HepG2 (cell line): Measurements from ENCODE around the gene RAB3C. TPM values are rescaled to one million over a fixed set of nuclear protein-coding genes. Genes with fewer than 3 reads are reported as not detected.

ENCODE experiments used
- ATAC-seq: fragments of 200-7000 bp; cut with Tn5 transposase; 3 replicates; pipeline ENCODE4 v1.9.1; 2020; ENCODE audit warnings: mild to moderate bottlenecking, moderate library complexity
- BruUV-seq: library from RNA; stranded (reverse); fragments of 400-500 nt; replicated peaks from 2 replicates; lab custom pipeline; 2021; lab: Mats Ljungman, UMichigan
- CTCF ChIA-PET: fragments of 300-600 bp; formaldehyde crosslinking; extraction: SDS; loops from one replicate; lab custom pipeline; 2021; ENCODE audit warnings: low total read pairs, inconsistent platforms, low intra/inter-chr PET ratio; lab: Yijun Ruan, JAX
- POLR2A ChIA-PET: fragments of 350-600 bp; sonication (Branson Sonifier 250); formaldehyde crosslinking; loops from one replicate; lab custom pipeline; 2020; ENCODE audit warnings: antibody characterized with exemption, inconsistent platforms; lab: Yijun Ruan, JAX
- DNase-seq: peaks from one replicate; pipeline ENCODE4 v3.0.0-alpha.2; 2015; ENCODE audit warnings: low spot score
- FAIRE-seq: peaks from 3 replicates; lab custom pipeline; 2011; peaks lifted over from hg19 to GRCh38; lab: Jason Lieb, UNC
- H2AFZ ChIP-seq: one replicate; pipeline ENCODE4 v1.6.1; 2011; ENCODE audit warnings: low read length, inconsistent platforms
- H3K27ac ChIP-seq: fragments of 300-600 bp; 3 replicates; pipeline ENCODE4 v1.8.0; 2011; ENCODE audit warnings: mixed run types, mild to moderate bottlenecking, mixed read lengths, low read length, inconsistent platforms; ENCODE audit not compliant: insufficient read depth; ENCODE audit errors: extremely low read length
- H3K27me3 ChIP-seq, 2 experiments: fragments of 200-600 bp in 1 of 2; 2 replicates in 1 of 2; 3 replicates in 1 of 2; pipeline versions ENCODE4 v1.6.0 to v1.8.0; 2011; ENCODE audit warnings: low read length in 2 of 2, mild to moderate bottlenecking in 2 of 2, moderate library complexity in 2 of 2, inconsistent platforms in 1 of 2; ENCODE audit not compliant: insufficient read depth in 2 of 2, control insufficient read depth in 1 of 2
- H3K36me3 ChIP-seq, 2 experiments: fragments of 200-600 bp in 1 of 2; replicated peaks in 1 of 2; 2 replicates in 1 of 2; 3 replicates in 1 of 2; pipeline versions ENCODE4 v1.5.1 to v1.8.0; 2011; ENCODE audit warnings: low read length in 2 of 2, inconsistent platforms in 1 of 2; ENCODE audit not compliant: insufficient read depth in 2 of 2, control insufficient read depth in 1 of 2
- H3K4me1 ChIP-seq: 2 replicates; pipeline ENCODE4 v1.5.1; 2012; ENCODE audit warnings: low read length, inconsistent platforms; ENCODE audit not compliant: insufficient read depth
- H3K4me2 ChIP-seq: 2 replicates; pipeline ENCODE4 v1.6.0; 2011; ENCODE audit warnings: low read depth, low read length, inconsistent platforms
- H3K4me3 ChIP-seq, 3 experiments: fragments of 200-600 bp in 1 of 3; sonication (generic), shearing (Covaris generic) in 1 of 3; replicated peaks in 1 of 3; 2 replicates each; pipeline ENCODE4 v1.5.1; 2011 to 2016; ENCODE audit warnings: low read length in 3 of 3, inconsistent platforms in 2 of 3, low read depth in 2 of 3, mild to moderate bottlenecking in 2 of 3, control low read depth in 1 of 3, mixed read lengths in 1 of 3; ENCODE audit not compliant: insufficient read depth in 1 of 3
- H3K79me2 ChIP-seq: one replicate; pipeline ENCODE4 v1.6.1; 2011; ENCODE audit warnings: low read length, inconsistent platforms; ENCODE audit not compliant: insufficient read depth
- H3K9ac ChIP-seq: 2 replicates; pipeline ENCODE4 v1.6.0; 2011; ENCODE audit warnings: mild to moderate bottlenecking, low read depth, low read length, inconsistent platforms; ENCODE audit not compliant: insufficient read depth
- H3K9me3 ChIP-seq: 2 replicates; pipeline ENCODE4 v1.5.1; 2012; ENCODE audit warnings: mild to moderate bottlenecking, low read length
- H4K20me1 ChIP-seq: 2 replicates; pipeline ENCODE4 v1.6.0; 2011; ENCODE audit warnings: inconsistent platforms, mild to moderate bottlenecking, low read length, moderate library complexity; ENCODE audit not compliant: insufficient read depth
- CEBPG ChIP-seq: IDR thresholded peaks from 2 replicates; pipeline ENCODE4 v1.6.1; 2016
- HCFC1 ChIP-seq: fragments of 150-350 bp; IDR thresholded peaks from 2 replicates; pipeline ENCODE4 v1.6.1; 2014; ENCODE audit warnings: low read depth, low read length
- HIC2 ChIP-seq: sonication (generic); formaldehyde crosslinking; IDR thresholded peaks from 2 replicates; pipeline ENCODE4 v1.9.0; 2022; ENCODE audit warnings: low read depth, missing genetic modification reagents
- HNRNPK ChIP-seq: fragments of 200-400 bp; formaldehyde crosslinking; IDR thresholded peaks from 2 replicates; pipeline ENCODE4 v1.6.1; 2018; ENCODE audit warnings: low read length, low read depth, moderate library complexity, mild to moderate bottlenecking; ENCODE audit not compliant: poor library complexity, severe bottlenecking
- NR1H2 ChIP-seq: sonication (generic); formaldehyde crosslinking; IDR thresholded peaks from 2 replicates; pipeline ENCODE4 v1.8.1; 2022; ENCODE audit warnings: low read depth, missing genetic modification reagents, borderline replicate concordance
- NR2C2 ChIP-seq: sonication (generic); formaldehyde crosslinking; IDR thresholded peaks from 2 replicates; pipeline ENCODE4 v1.4.0; 2020; ENCODE audit warnings: missing genetic modification reagents, mild to moderate bottlenecking, moderate library complexity, borderline replicate concordance
- TAF1 ChIP-seq: sonication (generic); formaldehyde crosslinking; IDR thresholded peaks from 2 replicates; pipeline ENCODE4 v1.4.0; 2020; ENCODE audit warnings: missing genetic modification reagents
- TRIM24 ChIP-seq: sonication (generic); formaldehyde crosslinking; IDR thresholded peaks from 2 replicates; pipeline ENCODE4 v1.8.0; 2022; ENCODE audit warnings: mild to moderate bottlenecking, missing genetic modification reagents
- ZBTB39 ChIP-seq: sonication (generic); formaldehyde crosslinking; IDR thresholded peaks from 2 replicates; pipeline ENCODE4 v1.5.0; 2020; ENCODE audit warnings: missing genetic modification reagents
- ZNF17 ChIP-seq: sonication (generic); formaldehyde crosslinking; IDR thresholded peaks from 2 replicates; pipeline ENCODE4 v1.5.0; 2020; ENCODE audit warnings: mild to moderate bottlenecking, missing genetic modification reagents
- ZNF572 ChIP-seq: sonication (generic); formaldehyde crosslinking; IDR thresholded peaks from 2 replicates; pipeline ENCODE4 v1.5.1; 2020; ENCODE audit warnings: mild to moderate bottlenecking, missing genetic modification reagents
- WGBS: methylation state at CpG from one replicate; pipeline ENCODE4 v1.1.6; 2017; ENCODE audit warnings: low lambda C conversion rate; 5-methylcytosine and 5-hydroxymethylcytosine counted together
- in situ Hi-C: cut with HindIII; loops from 2 replicates; pipeline ENCODE4 v1.10.0; 2017; ENCODE audit warnings: low pct_unique_long_range_greater_than_20kb; ENCODE audit not compliant: extremely low pct_ligation_motif_present
- intact Hi-C: fragments of 100-400 bp; cut with micrococcal nuclease; formaldehyde crosslinking; loops from one replicate; pipeline ENCODE4 v1.10.0; 2022; ENCODE audit not compliant: unreplicated experiment
- polyA plus RNA-seq, 8 experiments: library from polyadenylated mRNA; depleted of rRNA in 3 of 8; stranded (reverse) in 7 of 8; unstranded in 1 of 8; fragments of >200 nt; fragmentation: Illumina TruSeq in 4 of 8; extraction: Trizol in 4 of 8; gene quantifications; 2 replicates each; pipeline versions ENCODE4 v1.2.1 to v1.2.3, GENCODE V29; 2011 to 2016; ENCODE audit warnings: low read depth in 4 of 8, missing spikeins in 1 of 8, mixed read lengths in 1 of 8; ENCODE audit not compliant: insufficient read depth in 1 of 8
- total RNA-seq, 5 experiments: library from RNA; depleted of rRNA; stranded (reverse); fragments of >200 nt; fragmentation: Illumina TruSeq; extraction: Trizol; gene quantifications; 2 replicates each; pipeline ENCODE4 v1.2.3, GENCODE V29; 2016; ENCODE audit warnings: low read depth in 1 of 5

Gene RAB3C
- total and polyA plus RNA-seq, 2 of the 13 experiments (the other 11 are each of a cell fraction or from before 2014, with no cell fraction given) = not detected

GRCh38 chr5:58904737-58905136, 321.9 kb downstream of the RAB3C start:
- ChIA-PET CTCF (no interaction called here), POLR2A (no interaction called here)
- Histone ChIP-seq H2AFZ (no peak overlapping the region), H3K4me3 (no peak overlapping the region), H3K4me2 (no peak overlapping the region), H3K4me1 (no peaks in the 10 kb centered on the region), H3K79me2 (no peaks in the 10 kb centered on the region), H3K9ac (no peak overlapping the region), H3K27ac (no peak overlapping the region), H3K36me3 (no peaks in the 10 kb centered on the region), H4K20me1 (no peaks in the 10 kb centered on the region), H3K27me3 (peaks cover 0 to 10% of the 10 kb centered on the region in 2 experiments; a peak in 1 of 5 replicates)
- WGBS = 1% methylated on average over 4 of the region's 4 CpGs
- in situ Hi-C loops = no loop called here
- intact Hi-C loops = no loop called here
- no peak for ATAC-seq
- no peak for DNase-seq
- BruUV-seq = no TSS peak
- TF ChIP-seq NR1H2 (CRISPR knock-in tag) = no peak
- no peak for TF ChIP-seq ZNF572 (CRISPR knock-in tag)
- TF ChIP-seq CEBPG = no peak
- no peak for TF ChIP-seq ZBTB39 (CRISPR knock-in tag)
- TF ChIP-seq ZNF17 = no peak
- TF ChIP-seq HNRNPK = no peak
- no peak for TF ChIP-seq TRIM24 (CRISPR knock-in tag)
- no peak for TF ChIP-seq HIC2 (CRISPR knock-in tag)
- no peak for TF ChIP-seq HCFC1
- TF ChIP-seq NR2C2 (CRISPR knock-in tag) = no peak
- no peak for TF ChIP-seq TAF1 (CRISPR knock-in tag)
- TF ChIP-seq, all 625 proteins: peak for 0
- no peaks in the 10 kb centered on the region for H3K9me3 ChIP-seq
- FAIRE-seq = no peak
